CD4-positive, alpha-beta T cell (primary cell): Measurements from ENCODE around the gene MACROH2A1. TPM values are rescaled to one million over a fixed set of nuclear protein-coding genes. Genes with fewer than 3 reads are reported as not detected.
A peak's percentile ranks its signal among the peaks of the same experiment; 100 is the strongest.

Experiments
- ATAC-seq: fragments of 200-7000 bp; cut with Tn5 transposase; one replicate; pipeline ENCODE4 v1.10.0; 2022; ENCODE audit warnings: mild to moderate bottlenecking; ENCODE audit not compliant: poor library complexity
- CTCF ChIA-PET: fragments of 350-600 bp; sonication (Branson Sonifier 250); formaldehyde crosslinking; loops from one replicate; lab custom pipeline; 2021; ENCODE audit warnings: antibody characterized with exemption, inconsistent platforms; lab: Charles Lee
- POLR2A ChIA-PET: fragments of 350-600 bp; sonication (Branson Sonifier 250); formaldehyde crosslinking; loops from one replicate; lab custom pipeline; 2021; ENCODE audit warnings: antibody characterized with exemption, inconsistent platforms; lab: Charles Lee
- DNase-seq, 14 experiments: peaks; one replicate each; pipeline ENCODE4 v3.0.0-alpha.2; 2013 to 2020; ENCODE audit warnings: mixed read lengths in 2 of 14
- H3K27ac ChIP-seq, 2 donors: one replicate each; pipeline versions ENCODE4 v1.5.1 to v1.7.0; 2013; ENCODE audit warnings: low read length in 2 of 2, low read depth in 1 of 2, mild to moderate bottlenecking in 1 of 2
- H3K27me3 ChIP-seq, 2 experiments: 1 replicate in 1 of 2; 2 replicates in 1 of 2; pipeline versions ENCODE4 v1.6.1 to v1.7.0; 2013; ENCODE audit warnings: low read length in 2 of 2, control low read depth in 1 of 2, mild to moderate bottlenecking in 1 of 2, moderate library complexity in 1 of 2; ENCODE audit not compliant: insufficient read depth in 2 of 2, control insufficient read depth in 1 of 2
- H3K36me3 ChIP-seq: one replicate; pipeline ENCODE4 v1.6.1; 2013; ENCODE audit warnings: low read length, control low read depth; ENCODE audit not compliant: insufficient read depth
- H3K4me1 ChIP-seq: one replicate; pipeline ENCODE4 v1.6.1; 2013; ENCODE audit warnings: low read length, control low read depth; ENCODE audit not compliant: insufficient read depth
- H3K4me3 ChIP-seq: one replicate; pipeline ENCODE4 v1.5.1; 2013; ENCODE audit warnings: mild to moderate bottlenecking, low read length, moderate library complexity
- H3K9me3 ChIP-seq, 2 experiments: 1 replicate in 1 of 2; 2 replicates in 1 of 2; pipeline versions ENCODE4 v1.6.1 to v1.7.0; 2013; ENCODE audit warnings: low read length in 2 of 2, mild to moderate bottlenecking in 2 of 2, control low read depth in 1 of 2, moderate library complexity in 1 of 2; ENCODE audit not compliant: control insufficient read depth in 1 of 2, insufficient read depth in 1 of 2
- H3K27ac Mint-ChIP-seq: one replicate; pipeline ENCODE4 v1.8.0; 2020; ENCODE audit warnings: mixed read lengths
- H3K27me3 Mint-ChIP-seq: one replicate; pipeline ENCODE4 v1.8.0; 2021; ENCODE audit warnings: mixed read lengths
- H3K36me3 Mint-ChIP-seq: one replicate; pipeline ENCODE4 v1.8.0; 2021; ENCODE audit warnings: low read depth, mixed read lengths
- H3K4me1 Mint-ChIP-seq: one replicate; pipeline ENCODE4 v1.8.0; 2021; ENCODE audit warnings: low read depth, mixed read lengths
- H3K4me3 Mint-ChIP-seq: one replicate; pipeline ENCODE4 v1.8.0; 2020; ENCODE audit warnings: mild to moderate bottlenecking, mixed read lengths
- H3K9me3 Mint-ChIP-seq: one replicate; pipeline ENCODE4 v1.8.0; 2020; ENCODE audit warnings: mixed read lengths
- CTCF ChIP-seq: fragments of 200-600 bp; IDR thresholded peaks from one replicate; pipeline ENCODE4 v1.8.0; 2022; ENCODE audit warnings: antibody characterized with exemption, mild to moderate bottlenecking
- intact Hi-C, 2 experiments: fragments of 100-400 bp; cut with DNase I in 1 of 2; cut with micrococcal nuclease in 1 of 2; formaldehyde crosslinking; loops; one replicate each; pipeline versions ENCODE4 v1.15.1 to v1.9.0; 2023 to 2025; cut with DNase I, micrococcal nuclease
- total RNA-seq, 174 experiments: library from RNA in 2 of 174; stranded (reverse) in 2 of 174; gene quantifications; one replicate each; pipeline ENCODE4 v1.2.3 and lab custom pipeline; 2021 to 2026

Gene MACROH2A1
- total RNA-seq, 2 experiments from 2014 or later, result 114 to 120 TPM

GRCh38 chr5:135386886-135387628 is 12.0 kb downstream of the MACROH2A1 start:
- H3K4me3 Mint-ChIP-seq, result no peak overlapping the region
- TF ChIP-seq CTCF, result no peak
- peak in 4 of 14 experiments; percentile 12 to 62 (median 40) for DNase-seq

GRCh38 chr5:135386096-135386495 is 12.9 kb downstream of the MACROH2A1 start:
- POLR2A ChIA-PET, result interaction anchor here (1.2 kb wide), 1 partner anchor 39 kb away, joined by 3 read pairs; no protein-coding TSS in a partner anchor
- ATAC-seq, result no peak
- DNase-seq, result peak in 2 of 14 experiments; percentile 47 to 60
- no peak overlapping the region for H3K27ac Mint-ChIP-seq
- peaks cover 88% of the 10 kb centered on the region for H3K36me3 ChIP-seq
- CTCF ChIA-PET, result no interaction called here
- intact Hi-C loops, result no loop called here
- H3K4me1 Mint-ChIP-seq, result peaks cover 68% of the 10 kb centered on the region
- H3K4me3 ChIP-seq, result no peak overlapping the region
- H3K4me1 ChIP-seq, result peaks cover 45% of the 10 kb centered on the region
- no peak for TF ChIP-seq CTCF
- no peaks in the 10 kb centered on the region for H3K27me3 ChIP-seq
- H3K27ac ChIP-seq, result no peak overlapping the region
- H3K27me3 Mint-ChIP-seq, result no peaks in the 10 kb centered on the region
- H3K4me3 Mint-ChIP-seq, result no peak overlapping the region
- H3K9me3 ChIP-seq, result no peaks in the 10 kb centered on the region
- no peaks in the 10 kb centered on the region for H3K9me3 Mint-ChIP-seq
- peaks cover 93% of the 10 kb centered on the region for H3K36me3 Mint-ChIP-seq

More at GRCh38 chr5:135386886-135387628, 12.0 kb downstream of the MACROH2A1 start:
- ATAC-seq, result peak; percentile 26
- peaks cover 85% of the 10 kb centered on the region for H3K36me3 ChIP-seq
- ChIA-PET CTCF (no interaction called here), POLR2A (interaction anchor here (1.2 kb wide), 1 partner anchor 38 kb away, joined by 3 read pairs; no protein-coding TSS in a partner anchor)
- H3K4me3 ChIP-seq, result no peak overlapping the region
- intact Hi-C loops, result no loop called here
- peaks cover 55% of the 10 kb centered on the region for H3K4me1 ChIP-seq
- Mint-ChIP-seq H3K27me3 (no peaks in the 10 kb centered on the region), H3K27ac (peak overlapping the region; percentile 37), H3K9me3 (no peaks in the 10 kb centered on the region), H3K4me1 (peaks cover 78% of the 10 kb centered on the region), H3K36me3 (peaks cover 92% of the 10 kb centered on the region)
- no peaks in the 10 kb centered on the region for H3K9me3 ChIP-seq
- H3K27me3 ChIP-seq, result no peaks in the 10 kb centered on the region
- H3K27ac ChIP-seq, result peak overlapping the region in 1 of 2 donors; percentile 0

GRCh38 chr5:135385576-135385975 is 13.5 kb downstream of the MACROH2A1 start:
- no peak for TF ChIP-seq CTCF
- H3K27me3 ChIP-seq, result no peaks in the 10 kb centered on the region
- ATAC-seq (no peak), DNase-seq (no peak)
- Mint-ChIP-seq H3K9me3 (no peaks in the 10 kb centered on the region), H3K4me1 (peaks cover 66% of the 10 kb centered on the region), H3K27me3 (no peaks in the 10 kb centered on the region), H3K27ac (no peak overlapping the region), H3K36me3 (peaks cover 97% of the 10 kb centered on the region), H3K4me3 (no peak overlapping the region)
- intact Hi-C loops, result no loop called here
- POLR2A ChIA-PET, result interaction anchor here (0.6 kb wide), 1 partner anchor 49 kb away, joined by 3 read pairs; no protein-coding TSS in a partner anchor
- H3K9me3 ChIP-seq, result no peaks in the 10 kb centered on the region
- H3K4me3 ChIP-seq, result no peak overlapping the region
- CTCF ChIA-PET, result no interaction called here
- H3K4me1 ChIP-seq, result peaks cover 44% of the 10 kb centered on the region
- H3K27ac ChIP-seq, result no peak overlapping the region
- H3K36me3 ChIP-seq, result peaks cover 93% of the 10 kb centered on the region
